Loucy (cell line): ENCODE data around the gene ATG2A.

Experiments used
- H2AFZ ChIP-seq: fragments of 200-600 bp; sonication (generic); 2 replicates; pipeline ENCODE4 v1.6.0; 2016; ENCODE audit warnings: antibody characterized with exemption, mild to moderate bottlenecking, low read length, moderate library complexity
- H3F3A ChIP-seq: fragments of 200-600 bp; 2 replicates; pipeline ENCODE4 v1.6.0; 2016; ENCODE audit warnings: antibody characterized with exemption, low read depth, mild to moderate bottlenecking
- H3K27me3 ChIP-seq: fragments of 200-600 bp; sonication (generic); 2 replicates; pipeline ENCODE4 v1.6.1; 2014; ENCODE audit warnings: low read length, mild to moderate bottlenecking; ENCODE audit not compliant: insufficient read depth, poor library complexity, severe bottlenecking
- H3K36me3 ChIP-seq: fragments of 200-600 bp; sonication (generic); 2 replicates; pipeline ENCODE4 v1.6.1; 2016; ENCODE audit warnings: low read length; ENCODE audit not compliant: insufficient read depth
- H3K4me1 ChIP-seq: fragments of 200-600 bp; sonication (generic); 2 replicates; pipeline ENCODE4 v1.5.1; 2014; ENCODE audit warnings: low read length, mild to moderate bottlenecking; ENCODE audit not compliant: insufficient read depth, poor library complexity, severe bottlenecking
- H3K4me2 ChIP-seq: fragments of 200-600 bp; sonication (generic); 2 replicates; pipeline ENCODE4 v1.6.0; 2014; ENCODE audit warnings: antibody characterized with exemption, low read length, low read depth, mild to moderate bottlenecking; ENCODE audit not compliant: poor library complexity, severe bottlenecking
- H3K4me3 ChIP-seq: fragments of 200-600 bp; sonication (generic); 2 replicates; pipeline ENCODE4 v1.5.1; 2014; ENCODE audit warnings: low read length, mild to moderate bottlenecking, mixed read lengths; ENCODE audit not compliant: poor library complexity, severe bottlenecking
- H3K79me2 ChIP-seq: fragments of 200-600 bp; sonication (generic); 2 replicates; pipeline ENCODE4 v1.6.1; 2014; ENCODE audit warnings: low read length; ENCODE audit not compliant: insufficient read depth
- H3K9ac ChIP-seq: fragments of 200-600 bp; sonication (generic); 2 replicates; pipeline ENCODE4 v1.6.0; 2014; ENCODE audit warnings: mild to moderate bottlenecking, low read depth, low read length, moderate library complexity; ENCODE audit not compliant: poor library complexity, severe bottlenecking
- H3K9me2 ChIP-seq: fragments of 200-600 bp; sonication (generic); replicated peaks from 2 replicates; pipeline ENCODE4 v1.6.1; 2016; ENCODE audit warnings: low read depth, low read length, mixed read lengths
- H3K9me3 ChIP-seq: fragments of 200-600 bp; sonication (generic); 2 replicates; pipeline ENCODE4 v1.6.1; 2014; ENCODE audit warnings: mild to moderate bottlenecking, antibody characterized with exemption, low read length, low read depth; ENCODE audit not compliant: insufficient read depth
- H4K20me1 ChIP-seq: fragments of 200-600 bp; sonication (generic); 2 replicates; pipeline ENCODE4 v1.6.0; 2014; ENCODE audit warnings: antibody characterized with exemption, low read length, mild to moderate bottlenecking; ENCODE audit not compliant: insufficient read depth, poor library complexity, severe bottlenecking
- CTCF ChIP-seq: fragments of 200-600 bp; sonication (generic); conservative IDR thresholded peaks from 2 replicates; pipeline ENCODE4 v1.5.1; 2014; ENCODE audit warnings: mild to moderate bottlenecking, antibody characterized with exemption, low read length
- EZH2phosphoT487 ChIP-seq: fragments of 200-600 bp; IDR thresholded peaks from 2 replicates; pipeline ENCODE4 v1.6.1; 2018; ENCODE audit warnings: antibody characterized with exemption, mild to moderate bottlenecking, moderate library complexity, borderline replicate concordance

The ATG2A gene

GRCh38 chr11:64898076-64898445, 18.9 kb downstream of the ATG2A start:
- H4K20me1 ChIP-seq, result no peaks in the 10 kb centered on the region
- TF ChIP-seq EZH2phosphoT487 (no peak), CTCF (no peak)

GRCh38 chr11:64897381-64898075, 19.5 kb downstream of the ATG2A start:
- H3K4me3 ChIP-seq, result no peak overlapping the region
- H3K9me3 ChIP-seq, result no peaks in the 10 kb centered on the region
- H3K36me3 ChIP-seq, result no peaks in the 10 kb centered on the region; the same call in 1 of the 2 replicates
- H3K27me3 ChIP-seq, result no peaks in the 10 kb centered on the region
- H3K9ac ChIP-seq, result no peak overlapping the region
- no peaks in the 10 kb centered on the region for H4K20me1 ChIP-seq
- H3K4me1 ChIP-seq, result no peaks in the 10 kb centered on the region
- no peaks in the 10 kb centered on the region for H3F3A ChIP-seq
- H3K9me2 ChIP-seq, result no peaks in the 10 kb centered on the region
- TF ChIP-seq CTCF (no peak), EZH2phosphoT487 (no peak)
- H2AFZ ChIP-seq, result no peak overlapping the region
- H3K4me2 ChIP-seq, result no peak overlapping the region
- no peaks in the 10 kb centered on the region for H3K79me2 ChIP-seq

More at GRCh38 chr11:64898076-64898445, 18.9 kb downstream of the ATG2A start:
- H2AFZ ChIP-seq, result no peak overlapping the region
- H3K9me2 ChIP-seq, result no peaks in the 10 kb centered on the region
- no peak overlapping the region for H3K4me2 ChIP-seq
- H3K4me1 ChIP-seq, result no peaks in the 10 kb centered on the region
- no peaks in the 10 kb centered on the region for H3K9me3 ChIP-seq
- H3K9ac ChIP-seq, result no peak overlapping the region
- no peaks in the 10 kb centered on the region for H3K79me2 ChIP-seq
- H3K27me3 ChIP-seq, result no peaks in the 10 kb centered on the region
- no peak overlapping the region for H3K4me3 ChIP-seq
- H3F3A ChIP-seq, result no peaks in the 10 kb centered on the region
- no peaks in the 10 kb centered on the region; the same call in 1 of the 2 replicates for H3K36me3 ChIP-seq

GRCh38 chr11:64896448-64897022, 20.5 kb downstream of the ATG2A start:
- no peaks in the 10 kb centered on the region for H3K79me2 ChIP-seq
- H2AFZ ChIP-seq, result no peak overlapping the region
- no peaks in the 10 kb centered on the region for H3K9me3 ChIP-seq
- no peaks in the 10 kb centered on the region for H3F3A ChIP-seq
- no peaks in the 10 kb centered on the region for H3K9me2 ChIP-seq
- no peaks in the 10 kb centered on the region for H4K20me1 ChIP-seq
- H3K9ac ChIP-seq, result no peak overlapping the region
- H3K36me3 ChIP-seq, result no peaks in the 10 kb centered on the region; the same call in 1 of the 2 replicates
- H3K27me3 ChIP-seq, result no peaks in the 10 kb centered on the region
- H3K4me3 ChIP-seq, result no peak overlapping the region
- H3K4me2 ChIP-seq, result no peak overlapping the region
- no peaks in the 10 kb centered on the region for H3K4me1 ChIP-seq
- TF ChIP-seq CTCF (no peak), EZH2phosphoT487 (no peak)
